Panc1 (cell line): ENCODE data around the gene GPRC5B.

Source experiments
- CTCF ChIP-seq: fragments of 450-650 bp; IDR thresholded peaks from 2 replicates; pipeline ENCODE4 v1.5.1; 2017; ENCODE audit warnings: mild to moderate bottlenecking
- POLR2AphosphoS5 ChIP-seq: IDR thresholded peaks from 2 replicates; pipeline ENCODE4 v1.6.1; 2012; ENCODE audit warnings: mild to moderate bottlenecking, low read depth, low read length, moderate library complexity
- REST ChIP-seq, 2 experiments: IDR thresholded peaks; 2 replicates each; pipeline ENCODE4 v1.6.1; 2011 to 2012; ENCODE audit warnings: low read depth in 2 of 2, control low read depth in 1 of 2, low read length in 1 of 2, mild to moderate bottlenecking in 1 of 2, moderate library complexity in 1 of 2; ENCODE audit not compliant: insufficient read depth in 1 of 2
- TCF7L2 ChIP-seq: IDR thresholded peaks from 2 replicates; pipeline ENCODE4 v1.6.1; 2011; ENCODE audit warnings: mild to moderate bottlenecking, low read depth, low read length, inconsistent platforms

DNA sequence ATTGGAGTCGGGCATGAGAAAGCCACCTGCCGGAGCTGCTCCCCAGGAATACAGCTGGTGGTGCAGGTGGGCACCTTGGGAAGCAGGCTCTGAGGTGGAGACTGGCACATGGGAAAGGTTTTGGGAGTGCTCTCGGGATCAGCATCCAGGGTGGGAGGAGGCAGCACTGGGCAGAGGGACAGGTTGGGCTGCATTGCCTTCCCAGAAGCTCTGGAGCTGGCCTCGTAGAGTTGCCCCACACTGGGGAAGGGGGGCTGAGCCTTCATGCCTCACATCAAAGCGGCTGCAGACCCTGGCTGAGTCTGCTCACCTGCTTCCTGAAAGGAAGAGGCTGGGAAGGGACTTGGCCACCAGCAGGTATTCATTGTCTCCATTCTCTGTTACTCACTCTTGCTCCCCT, 13.5 kb upstream of the GPRC5B start:
- TF ChIP-seq CTCF (no peak), REST (IDR thresholded peaks at IDR 0.05; ENCODE audit: insufficient read depth in 1 of 2, low read depth in 2 of 2, low read length in 1 of 2) (no peak), TCF7L2 (no peak), POLR2AphosphoS5 (no peak)
